CD4-positive, alpha-beta T cell (primary cell): Measurements from ENCODE around the gene AGTPBP1. TPM values are rescaled to one million over a fixed set of nuclear protein-coding genes. Genes with fewer than 3 reads are reported as not detected.

Experiments
- ATAC-seq: fragments of 200-7000 bp; cut with Tn5 transposase; one replicate; pipeline ENCODE4 v1.10.0; 2022; ENCODE audit warnings: mild to moderate bottlenecking; ENCODE audit not compliant: poor library complexity
- CTCF ChIA-PET: fragments of 350-600 bp; sonication (Branson Sonifier 250); formaldehyde crosslinking; loops from one replicate; lab custom pipeline; 2021; ENCODE audit warnings: antibody characterized with exemption, inconsistent platforms; lab: Charles Lee
- POLR2A ChIA-PET: fragments of 350-600 bp; sonication (Branson Sonifier 250); formaldehyde crosslinking; loops from one replicate; lab custom pipeline; 2021; ENCODE audit warnings: antibody characterized with exemption, inconsistent platforms; lab: Charles Lee
- DNase-seq, 14 experiments: peaks; one replicate each; pipeline ENCODE4 v3.0.0-alpha.2; 2013 to 2020; ENCODE audit warnings: mixed read lengths in 2 of 14
- H3K27ac ChIP-seq, 2 donors: one replicate each; pipeline versions ENCODE4 v1.5.1 to v1.7.0; 2013; ENCODE audit warnings: low read length in 2 of 2, low read depth in 1 of 2, mild to moderate bottlenecking in 1 of 2
- H3K27me3 ChIP-seq, 2 experiments: 1 replicate in 1 of 2; 2 replicates in 1 of 2; pipeline versions ENCODE4 v1.6.1 to v1.7.0; 2013; ENCODE audit warnings: low read length in 2 of 2, control low read depth in 1 of 2, mild to moderate bottlenecking in 1 of 2, moderate library complexity in 1 of 2; ENCODE audit not compliant: insufficient read depth in 2 of 2, control insufficient read depth in 1 of 2
- H3K36me3 ChIP-seq: one replicate; pipeline ENCODE4 v1.6.1; 2013; ENCODE audit warnings: low read length, control low read depth; ENCODE audit not compliant: insufficient read depth
- H3K4me1 ChIP-seq: one replicate; pipeline ENCODE4 v1.6.1; 2013; ENCODE audit warnings: low read length, control low read depth; ENCODE audit not compliant: insufficient read depth
- H3K4me3 ChIP-seq: one replicate; pipeline ENCODE4 v1.5.1; 2013; ENCODE audit warnings: mild to moderate bottlenecking, low read length, moderate library complexity
- H3K9me3 ChIP-seq, 2 experiments: 1 replicate in 1 of 2; 2 replicates in 1 of 2; pipeline versions ENCODE4 v1.6.1 to v1.7.0; 2013; ENCODE audit warnings: low read length in 2 of 2, mild to moderate bottlenecking in 2 of 2, control low read depth in 1 of 2, moderate library complexity in 1 of 2; ENCODE audit not compliant: control insufficient read depth in 1 of 2, insufficient read depth in 1 of 2
- H3K27ac Mint-ChIP-seq: one replicate; pipeline ENCODE4 v1.8.0; 2020; ENCODE audit warnings: mixed read lengths
- H3K27me3 Mint-ChIP-seq: one replicate; pipeline ENCODE4 v1.8.0; 2021; ENCODE audit warnings: mixed read lengths
- H3K36me3 Mint-ChIP-seq: one replicate; pipeline ENCODE4 v1.8.0; 2021; ENCODE audit warnings: low read depth, mixed read lengths
- H3K4me1 Mint-ChIP-seq: one replicate; pipeline ENCODE4 v1.8.0; 2021; ENCODE audit warnings: low read depth, mixed read lengths
- H3K4me3 Mint-ChIP-seq: one replicate; pipeline ENCODE4 v1.8.0; 2020; ENCODE audit warnings: mild to moderate bottlenecking, mixed read lengths
- H3K9me3 Mint-ChIP-seq: one replicate; pipeline ENCODE4 v1.8.0; 2020; ENCODE audit warnings: mixed read lengths
- CTCF ChIP-seq: fragments of 200-600 bp; IDR thresholded peaks from one replicate; pipeline ENCODE4 v1.8.0; 2022; ENCODE audit warnings: antibody characterized with exemption, mild to moderate bottlenecking
- intact Hi-C, 2 experiments: fragments of 100-400 bp; cut with DNase I in 1 of 2; cut with micrococcal nuclease in 1 of 2; formaldehyde crosslinking; loops; one replicate each; pipeline versions ENCODE4 v1.15.1 to v1.9.0; 2023 to 2025; cut with DNase I, micrococcal nuclease
- total RNA-seq, 174 experiments: library from RNA in 2 of 174; stranded (reverse) in 2 of 174; gene quantifications; one replicate each; pipeline ENCODE4 v1.2.3 and lab custom pipeline; 2021 to 2026

Gene AGTPBP1
- total RNA-seq, 2 experiments from 2014 or later, result 52.0 to 55.2 TPM

GRCh38 chr9:85688361-85688760 is 53.4 kb downstream of the AGTPBP1 start:
- ChIA-PET POLR2A (interaction anchor here (0.6 kb wide), 2 partner anchors 18 to 36 kb away, joined by 3 to 4 read pairs; no protein-coding TSS in a partner anchor), CTCF (interaction anchor here (0.7 to 1.1 kb wide), 3 partner anchors 10 to 303 kb away, joined by 3 to 11 read pairs (median 4); no protein-coding TSS in a partner anchor)
- TF ChIP-seq CTCF, result no peak
- intact Hi-C loops, result no loop called here
- Histone ChIP-seq H3K36me3 (peaks cover 9% of the 10 kb centered on the region), H3K27me3 (no peaks in the 10 kb centered on the region), H3K9me3 (no peaks in the 10 kb centered on the region), H3K27ac (no peak overlapping the region), H3K4me3 (no peak overlapping the region), H3K4me1 (no peaks in the 10 kb centered on the region)
- peaks cover 70% of the 10 kb centered on the region for H3K36me3 Mint-ChIP-seq
- ATAC-seq (no peak), DNase-seq (no peak)
- no peaks in the 10 kb centered on the region for H3K9me3 Mint-ChIP-seq
- H3K4me1 Mint-ChIP-seq, result peaks cover 15% of the 10 kb centered on the region
- H3K27ac Mint-ChIP-seq, result no peak overlapping the region
- no peaks in the 10 kb centered on the region for H3K27me3 Mint-ChIP-seq
- no peak overlapping the region for H3K4me3 Mint-ChIP-seq

- no peak overlapping the region for H3K27ac Mint-ChIP-seq
- H3K4me3 Mint-ChIP-seq, result no peak overlapping the region
- H3K27ac ChIP-seq, result no peak overlapping the region
- POLR2A ChIA-PET, result no interaction called here
- H3K36me3 Mint-ChIP-seq, result peaks cover 77% of the 10 kb centered on the region
- peaks cover 6% of the 10 kb centered on the region for H3K36me3 ChIP-seq
- no peak for TF ChIP-seq CTCF
- no peaks in the 10 kb centered on the region for H3K27me3 Mint-ChIP-seq
- DNase-seq (no peak), ATAC-seq (no peak)
- intact Hi-C loops, result no loop called here
- no peak overlapping the region for H3K4me3 ChIP-seq
- no peaks in the 10 kb centered on the region for H3K4me1 ChIP-seq
- H3K27me3 ChIP-seq, result no peaks in the 10 kb centered on the region
- no peaks in the 10 kb centered on the region for H3K9me3 Mint-ChIP-seq
- no peaks in the 10 kb centered on the region for H3K9me3 ChIP-seq
- CTCF ChIA-PET, result no interaction called here
- peaks cover 21% of the 10 kb centered on the region for H3K4me1 Mint-ChIP-seq
Measured at GRCh38 chr9:85685081-85685480, 56.7 kb downstream of the AGTPBP1 start.

- no peaks in the 10 kb centered on the region for H3K4me1 Mint-ChIP-seq
- H3K9me3 ChIP-seq, result no peaks in the 10 kb centered on the region
- ATAC-seq (no peak), DNase-seq (no peak)
- ChIA-PET POLR2A (no interaction called here), CTCF (no interaction called here)
- H3K9me3 Mint-ChIP-seq, result no peaks in the 10 kb centered on the region
- H3K27me3 ChIP-seq, result no peaks in the 10 kb centered on the region
- H3K4me3 ChIP-seq, result no peak overlapping the region
- H3K36me3 Mint-ChIP-seq, result peaks cover 68% of the 10 kb centered on the region
- no peak overlapping the region for H3K27ac Mint-ChIP-seq
- no peaks in the 10 kb centered on the region for H3K4me1 ChIP-seq
- no peak for TF ChIP-seq CTCF
- no peaks in the 10 kb centered on the region for H3K27me3 Mint-ChIP-seq
- H3K27ac ChIP-seq, result no peak overlapping the region
- intact Hi-C loops, result no loop called here
- H3K4me3 Mint-ChIP-seq, result no peak overlapping the region
- peaks cover 22% of the 10 kb centered on the region for H3K36me3 ChIP-seq
Measured at GRCh38 chr9:85676790-85677189, 65.0 kb downstream of the AGTPBP1 start.
